Sigmoid colon (tissue), 7 donors: ENCODE results near the gene SMG9. TPM values are rescaled to one million over a fixed set of nuclear protein-coding genes. Genes with fewer than 3 reads are reported as not detected.

Experiments used
- DNase-seq: peaks from one replicate; pipeline ENCODE4 v3.0.0-alpha.2; 2019
- H3K27ac ChIP-seq, 4 donors: fragments of 200-600 bp; sonication (generic); one replicate each; pipeline ENCODE4 v1.5.1; 2016 to 2019; ENCODE audit warnings: mild to moderate bottlenecking in 1 of 4
- H3K27me3 ChIP-seq, 3 donors: fragments of 200-600 bp; sonication (generic); one replicate each; pipeline ENCODE4 v1.5.1; 2019; ENCODE audit warnings: mild to moderate bottlenecking in 1 of 3
- H3K36me3 ChIP-seq, 4 donors: fragments of 200-600 bp; sonication (generic); one replicate each; pipeline ENCODE4 v1.5.1; 2016 to 2019
- H3K4me1 ChIP-seq, 4 donors: fragments of 200-600 bp; sonication (generic); one replicate each; pipeline ENCODE4 v1.5.1; 2017 to 2019
- H3K4me3 ChIP-seq, 4 donors: fragments of 200-600 bp; sonication (generic); one replicate each; pipeline ENCODE4 v1.5.1; 2017 to 2019; ENCODE audit warnings: mild to moderate bottlenecking in 2 of 4, moderate library complexity in 1 of 4
- H3K9me3 ChIP-seq, 4 donors: fragments of 200-600 bp in 3 of 4; sonication (generic) in 3 of 4; one replicate each; pipeline versions ENCODE4 v1.5.1 to v1.6.1; 2013 to 2019
- CTCF ChIP-seq, 4 experiments: fragments of 450-650 bp in 3 of 4; fragments of 200-600 bp in 1 of 4; IDR thresholded peaks; one replicate each; pipeline ENCODE4 v1.5.1; 2016 to 2019; ENCODE audit warnings: antibody characterized with exemption in 4 of 4, mild to moderate bottlenecking in 3 of 4, moderate library complexity in 2 of 4
- EP300 ChIP-seq, 4 donors: sonication (generic); formaldehyde crosslinking; IDR thresholded peaks; one replicate each; pipeline ENCODE4 v1.6.1; 2017; ENCODE audit warnings: antibody characterized with exemption in 4 of 4
- POLR2A ChIP-seq, 2 donors: fragments of 450-650 bp; IDR thresholded peaks; one replicate each; pipeline ENCODE4 v1.6.1; 2016; ENCODE audit warnings: antibody characterized with exemption in 2 of 2, mild to moderate bottlenecking in 2 of 2, moderate library complexity in 2 of 2
- POLR2AphosphoS5 ChIP-seq, 4 donors: sonication (generic); formaldehyde crosslinking; IDR thresholded peaks; one replicate each; pipeline ENCODE4 v1.6.1; 2017; ENCODE audit warnings: antibody characterized with exemption in 4 of 4
- WGBS, 2 donors: extraction: QIAGEN DNeasy Blood & Tissue Kit; methylation state at CpG; one replicate each; pipeline ENCODE4 v1.1.7; 2013; 5-methylcytosine and 5-hydroxymethylcytosine counted together
- intact Hi-C: fragments of 100-400 bp; cut with DNase I; formaldehyde crosslinking; loops from one replicate; pipeline ENCODE4 v1.15.1; 2023
- polyA plus RNA-seq, 3 donors: library from polyadenylated mRNA; stranded (reverse); fragments of 200-250 nt; gene quantifications; one replicate each; pipeline ENCODE4 v1.2.3, GENCODE V29; 2013
- total RNA-seq, 4 donors: library from RNA; depleted of rRNA; stranded (reverse); fragments of >200 nt; gene quantifications; one replicate each; pipeline ENCODE4 v1.1.0, GENCODE V29; 2016
- donor health status: healthy with polysubstance abuse.
- donor health status: Bipolar disorder and iron deficiency.
- donor health status: healthy.

Gene SMG9
- total and polyA plus RNA-seq, 7 donors, result 5.6 to 36.5 (median 12.5) TPM

DNA sequence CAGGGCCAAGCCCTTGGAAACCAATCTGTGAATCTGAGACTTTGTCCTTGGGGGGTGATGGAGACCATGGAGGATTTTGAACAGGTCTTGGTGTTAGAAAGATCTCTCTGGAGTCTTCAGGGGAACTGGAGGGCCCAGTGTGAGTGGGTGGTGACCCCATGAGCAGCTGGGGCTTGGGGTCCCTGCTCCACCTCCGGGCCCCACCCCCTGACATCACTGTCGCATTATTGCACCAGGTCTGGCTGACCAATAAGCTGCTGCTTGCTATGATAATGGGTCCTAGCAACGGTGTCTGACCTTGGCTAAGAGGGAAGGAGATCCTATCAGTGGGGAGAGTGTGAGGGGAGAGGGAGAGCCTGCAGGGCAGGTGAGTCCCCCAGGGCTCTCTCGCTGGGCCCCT, 39.0 kb downstream of the SMG9 start, which contains the start of gene IRGC:
Gene IRGC (plus strand): TSS at position 301 of the 400 bp plus-strand sequence. CDS start 2,483 bp downstream, outside the sequence.
- TF ChIP-seq EP300 (IDR thresholded peaks at IDR 0.05), result no peak
- intact Hi-C loops, result no loop called here

DNA sequence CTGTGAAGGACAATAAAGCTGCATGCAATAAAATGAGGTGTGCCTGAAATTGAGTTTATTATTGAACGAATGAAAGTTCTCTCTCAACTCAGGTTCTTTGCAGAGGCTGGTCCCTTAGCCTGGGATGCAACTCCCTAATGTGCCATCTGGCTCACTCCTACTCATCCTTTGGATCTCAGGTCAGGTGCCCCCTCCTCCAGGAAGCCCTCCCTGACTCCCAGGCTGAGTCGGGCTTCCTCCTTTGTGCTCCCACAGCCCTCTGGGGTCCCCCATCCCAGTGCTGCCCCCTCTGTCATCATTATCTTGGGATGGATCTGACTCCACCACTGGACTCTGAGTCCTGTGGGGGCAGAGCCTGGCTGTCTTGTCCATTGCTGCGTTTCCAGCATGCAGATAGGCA, 41.6 kb downstream of the SMG9 start:
- no peak for DNase-seq
- Histone ChIP-seq H3K9me3 (peaks cover 0 to 6% (median 0%) of the 10 kb centered on the region in 4 donors), H3K27me3 (peaks cover 0 to 9% (median 0%) of the 10 kb centered on the region in 3 donors), H3K27ac (no peak overlapping the region), H3K4me1 (no peaks in the 10 kb centered on the region), H3K4me3 (no peak overlapping the region), H3K36me3 (no peaks in the 10 kb centered on the region)
- intact Hi-C loops, result no loop called here
- TF ChIP-seq POLR2AphosphoS5 (IDR thresholded peaks at IDR 0.05) (no peak), CTCF (IDR thresholded peaks at IDR 0.05) (no peak), POLR2A (IDR thresholded peaks at IDR 0.05) (no peak), EP300 (IDR thresholded peaks at IDR 0.05) (no peak)
- 33 to 67% methylated on average over 3 of the region's 3 CpGs for WGBS, 2 donors

More for the DNA sequence above, 39.0 kb downstream of the SMG9 start, which contains the start of gene IRGC:
- Histone ChIP-seq H3K27me3 (no peaks in the 10 kb centered on the region), H3K36me3 (no peaks in the 10 kb centered on the region), H3K4me1 (no peaks in the 10 kb centered on the region), H3K9me3 (no peaks in the 10 kb centered on the region), H3K27ac (no peak within 1 kb of the TSS), H3K4me3 (no peak within 1 kb of the TSS)
- DNase-seq, result no peak
- 77 to 83% methylated on average over 4 of the region's 4 CpGs for WGBS, 2 donors

DNA sequence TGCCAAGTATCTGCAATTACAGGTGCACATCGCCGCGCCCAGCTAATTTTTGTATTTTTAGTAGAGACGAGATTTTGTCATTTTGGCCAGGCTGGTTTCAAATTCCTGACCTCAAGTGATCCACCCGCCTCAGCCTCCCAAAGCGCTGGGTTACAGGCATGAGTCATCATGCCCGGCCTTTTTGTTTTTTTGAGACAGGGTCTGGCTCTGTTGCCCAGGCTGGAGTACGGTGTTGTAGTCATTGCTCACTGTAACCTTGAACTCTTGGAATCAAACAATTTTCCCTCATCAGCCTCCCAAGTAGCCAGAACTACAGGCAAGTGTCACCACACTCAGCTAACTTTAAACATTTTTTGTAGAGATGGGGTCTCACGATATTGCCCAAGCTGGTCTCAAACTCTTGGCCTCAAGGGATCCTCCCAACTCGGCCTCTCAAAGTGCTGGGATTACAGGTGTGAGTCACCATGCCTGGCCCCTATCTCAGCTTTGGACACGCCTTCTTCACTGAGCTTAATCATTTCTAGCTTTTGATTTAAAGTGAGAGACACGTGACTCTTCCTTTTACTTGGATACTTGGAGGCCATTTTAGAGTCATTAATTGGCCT, 42.9 kb downstream of the SMG9 start:
- Histone ChIP-seq H3K27me3 (peaks cover 0 to 9% (median 0%) of the 10 kb centered on the region in 3 donors), H3K4me1 (no peaks in the 10 kb centered on the region), H3K4me3 (no peak overlapping the region), H3K27ac (no peak overlapping the region), H3K36me3 (no peaks in the 10 kb centered on the region), H3K9me3 (peaks cover 0 to 6% (median 0%) of the 10 kb centered on the region in 4 donors)
- intact Hi-C loops, result no loop called here
- DNase-seq, result no peak
- WGBS, 2 donors, result 57 to 79% methylated on average over 12 of the region's 12 CpGs
- TF ChIP-seq EP300 (IDR thresholded peaks at IDR 0.05) (no peak), CTCF (IDR thresholded peaks at IDR 0.05) (no peak), POLR2AphosphoS5 (IDR thresholded peaks at IDR 0.05) (no peak), POLR2A (IDR thresholded peaks at IDR 0.05) (no peak)

DNA sequence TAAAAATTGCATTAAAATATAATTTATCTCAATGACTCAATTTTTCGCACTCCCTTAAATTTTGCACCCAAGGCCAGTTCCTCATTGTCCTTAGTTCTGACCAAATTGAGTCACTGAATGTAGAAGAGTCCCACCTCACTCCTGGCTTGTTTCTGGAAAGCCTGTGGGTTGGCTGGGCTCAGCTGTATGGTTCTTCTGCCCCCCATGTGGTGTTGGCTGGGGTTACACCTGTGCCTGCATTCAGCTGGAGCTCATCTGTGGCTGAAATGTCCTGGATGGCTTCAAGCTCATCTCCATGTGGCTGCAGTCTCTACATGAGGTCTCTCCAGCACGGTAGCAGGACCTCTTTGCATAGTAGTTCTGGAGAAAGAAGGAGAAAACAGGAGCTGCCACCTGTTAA, 46.0 kb downstream of the SMG9 start:
- WGBS, 2 donors, result 68 to 73% methylated on average over 2 of the region's 2 CpGs
- no peak overlapping the region for H3K4me3 ChIP-seq
- H3K27me3 ChIP-seq, result peaks cover 0 to 9% (median 0%) of the 10 kb centered on the region in 3 donors
- no peak for DNase-seq
- H3K36me3 ChIP-seq, result no peaks in the 10 kb centered on the region
- TF ChIP-seq CTCF (IDR thresholded peaks at IDR 0.05) (no peak), EP300 (IDR thresholded peaks at IDR 0.05) (no peak)
- intact Hi-C loops, result no loop called here
- H3K4me1 ChIP-seq, result no peaks in the 10 kb centered on the region
- peaks cover 0 to 6% (median 0%) of the 10 kb centered on the region in 4 donors for H3K9me3 ChIP-seq
- H3K27ac ChIP-seq, result no peak overlapping the region

DNA sequence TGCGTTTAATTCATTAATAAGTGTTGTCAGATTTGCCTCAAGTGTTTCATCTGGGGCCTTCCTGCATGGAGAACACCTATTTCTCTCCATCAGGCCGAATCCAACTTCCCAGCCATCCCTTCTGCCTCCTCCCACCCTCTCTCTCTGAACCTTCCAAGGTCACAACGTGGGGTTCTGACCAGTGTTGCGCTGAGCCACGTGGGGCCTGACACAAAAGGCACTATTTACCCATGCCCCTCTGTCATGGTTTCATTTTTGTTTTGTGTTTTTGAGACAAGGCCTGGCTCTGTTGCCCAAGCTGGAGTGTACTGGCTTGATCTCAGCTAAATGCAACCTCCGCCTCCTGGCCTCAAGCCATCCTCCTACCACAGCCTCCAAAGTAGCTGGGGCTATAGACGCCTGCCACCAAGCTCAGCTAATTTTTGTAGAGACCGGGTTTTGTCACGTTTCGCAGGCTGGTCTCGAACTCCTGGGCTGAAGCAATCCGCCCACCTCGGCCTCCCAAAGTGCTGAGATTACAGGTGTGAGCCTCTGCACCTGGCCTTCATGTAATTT, 47.5 kb downstream of the SMG9 start:
- peaks cover 0 to 6% (median 0%) of the 10 kb centered on the region in 4 donors for H3K9me3 ChIP-seq
- H3K36me3 ChIP-seq, result no peaks in the 10 kb centered on the region
- TF ChIP-seq POLR2A (IDR thresholded peaks at IDR 0.05) (no peak), CTCF (IDR thresholded peaks at IDR 0.05) (no peak), EP300 (IDR thresholded peaks at IDR 0.05) (no peak), POLR2AphosphoS5 (IDR thresholded peaks at IDR 0.05) (no peak)
- H3K4me3 ChIP-seq, result no peak overlapping the region
- intact Hi-C loops, result no loop called here
- H3K27ac ChIP-seq, result no peak overlapping the region
- H3K4me1 ChIP-seq, result no peaks in the 10 kb centered on the region
- WGBS, 2 donors, result 84 to 88% methylated on average over 13 of the region's 13 CpGs
- H3K27me3 ChIP-seq, result peaks cover 0 to 9% (median 0%) of the 10 kb centered on the region in 3 donors
- DNase-seq, result no peak
